ENCODE results near the gene UFC1. TPM values are rescaled to one million over a fixed set of nuclear protein-coding genes. Genes with fewer than 3 reads are reported as not detected.

UFC1 gene
- total RNA-seq, 1 donor from 2014 or later = 89.4 TPM

DNA sequence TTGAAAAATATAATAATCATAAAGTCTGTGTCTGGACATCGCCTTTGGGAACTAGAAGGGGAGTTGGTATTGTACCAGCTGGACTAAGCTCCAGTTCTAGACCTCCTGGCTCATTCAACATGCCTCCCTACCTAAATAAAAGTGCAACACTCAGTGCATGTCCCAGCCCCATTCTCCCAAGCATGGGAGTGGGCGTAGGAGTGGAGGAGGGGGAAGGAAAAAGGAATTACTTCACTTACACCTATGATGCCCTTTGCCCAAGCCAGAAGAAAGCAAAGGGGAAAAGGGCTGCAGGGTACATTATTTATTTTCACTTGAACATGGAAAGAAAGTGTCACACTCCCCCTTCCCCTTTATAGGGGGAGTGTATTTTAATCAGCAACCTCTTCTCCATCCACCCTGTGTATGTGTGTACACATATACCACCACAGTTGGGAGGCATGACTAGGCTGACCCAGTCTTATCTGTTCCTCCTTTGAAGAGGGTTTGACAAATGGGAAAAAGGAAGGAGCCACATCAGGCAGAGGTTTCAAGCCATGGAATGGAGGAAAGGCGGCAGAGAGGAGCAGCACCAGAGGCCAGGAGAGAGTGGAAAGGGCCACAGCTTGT is 32.6 kb upstream of the UFC1 start:
- TF ChIP-seq, protein P1, sequence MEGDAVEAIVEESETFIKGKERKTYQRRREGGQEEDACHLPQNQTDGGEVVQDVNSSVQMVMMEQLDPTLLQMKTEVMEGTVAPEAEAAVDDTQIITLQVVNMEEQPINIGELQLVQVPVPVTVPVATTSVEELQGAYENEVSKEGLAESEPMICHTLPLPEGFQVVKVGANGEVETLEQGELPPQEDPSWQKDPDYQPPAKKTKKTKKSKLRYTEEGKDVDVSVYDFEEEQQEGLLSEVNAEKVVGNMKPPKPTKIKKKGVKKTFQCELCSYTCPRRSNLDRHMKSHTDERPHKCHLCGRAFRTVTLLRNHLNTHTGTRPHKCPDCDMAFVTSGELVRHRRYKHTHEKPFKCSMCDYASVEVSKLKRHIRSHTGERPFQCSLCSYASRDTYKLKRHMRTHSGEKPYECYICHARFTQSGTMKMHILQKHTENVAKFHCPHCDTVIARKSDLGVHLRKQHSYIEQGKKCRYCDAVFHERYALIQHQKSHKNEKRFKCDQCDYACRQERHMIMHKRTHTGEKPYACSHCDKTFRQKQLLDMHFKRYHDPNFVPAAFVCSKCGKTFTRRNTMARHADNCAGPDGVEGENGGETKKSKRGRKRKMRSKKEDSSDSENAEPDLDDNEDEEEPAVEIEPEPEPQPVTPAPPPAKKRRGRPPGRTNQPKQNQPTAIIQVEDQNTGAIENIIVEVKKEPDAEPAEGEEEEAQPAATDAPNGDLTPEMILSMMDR (IDR thresholded peaks at IDR 0.05) = no peak
- Mint-ChIP-seq H3K4me3 (ENCODE audit: unreplicated experiment) (no peak overlapping the region), H3K4me1 (ENCODE audit: low read depth) (peaks cover 33% of the 10 kb centered on the region), H3K9me3 (ENCODE audit: low read depth) (no peaks in the 10 kb centered on the region), H3K36me3 (ENCODE audit: low read depth) (peaks cover 32% of the 10 kb centered on the region), H3K27ac (ENCODE audit: unreplicated experiment) (no peak overlapping the region), H3K27me3 (ENCODE audit: low read depth) (no peaks in the 10 kb centered on the region)
- no peak for DNase-seq (ENCODE audit: low spot score)

DNA sequence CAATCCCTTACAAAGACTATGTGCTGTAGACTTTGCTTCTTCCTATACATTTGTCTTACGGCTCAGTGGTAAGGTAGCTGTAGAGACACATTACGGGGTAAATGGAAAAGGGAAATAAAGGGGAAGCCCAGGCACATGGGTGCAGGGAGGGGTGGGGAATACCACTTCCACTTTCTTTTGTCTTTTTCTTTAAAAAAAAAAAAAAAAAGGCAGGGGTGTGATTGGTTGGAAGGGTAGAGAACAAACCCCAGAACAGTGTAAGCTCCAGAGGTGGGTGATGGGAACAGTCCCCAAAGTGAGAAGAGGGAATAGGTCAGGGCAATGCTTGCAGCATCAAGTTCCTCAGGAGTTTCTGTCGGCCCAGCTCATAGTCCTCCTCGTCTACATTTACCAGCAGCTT is 31.9 kb upstream of the UFC1 start:
- no peak overlapping the region for H3K27ac Mint-ChIP-seq (ENCODE audit: unreplicated experiment)
- H3K27me3 Mint-ChIP-seq (ENCODE audit: low read depth) = no peaks in the 10 kb centered on the region
- no peak for DNase-seq (ENCODE audit: low spot score)
- TF ChIP-seq, protein P1 (IDR thresholded peaks at IDR 0.05) = no peak
- H3K4me3 Mint-ChIP-seq (ENCODE audit: unreplicated experiment) = no peak overlapping the region
- H3K4me1 Mint-ChIP-seq (ENCODE audit: low read depth) = peaks cover 30% of the 10 kb centered on the region
- peaks cover 36% of the 10 kb centered on the region for H3K36me3 Mint-ChIP-seq (ENCODE audit: low read depth)
- no peaks in the 10 kb centered on the region for H3K9me3 Mint-ChIP-seq (ENCODE audit: low read depth)

- Mint-ChIP-seq H3K9me3 (ENCODE audit: low read depth) (no peaks in the 10 kb centered on the region), H3K4me1 (ENCODE audit: low read depth) (peaks cover 30% of the 10 kb centered on the region), H3K36me3 (ENCODE audit: low read depth) (peaks cover 43% of the 10 kb centered on the region), H3K4me3 (ENCODE audit: unreplicated experiment) (no peak overlapping the region), H3K27me3 (ENCODE audit: low read depth) (no peaks in the 10 kb centered on the region), H3K27ac (ENCODE audit: unreplicated experiment) (peak overlapping the region; percentile 65)
- no peak for DNase-seq (ENCODE audit: low spot score)
- TF ChIP-seq, protein P1 (IDR thresholded peaks at IDR 0.05) = no peak
Measured at GRCh38 chr1:161122967-161123366, 30.8 kb upstream of the UFC1 start.

DNA sequence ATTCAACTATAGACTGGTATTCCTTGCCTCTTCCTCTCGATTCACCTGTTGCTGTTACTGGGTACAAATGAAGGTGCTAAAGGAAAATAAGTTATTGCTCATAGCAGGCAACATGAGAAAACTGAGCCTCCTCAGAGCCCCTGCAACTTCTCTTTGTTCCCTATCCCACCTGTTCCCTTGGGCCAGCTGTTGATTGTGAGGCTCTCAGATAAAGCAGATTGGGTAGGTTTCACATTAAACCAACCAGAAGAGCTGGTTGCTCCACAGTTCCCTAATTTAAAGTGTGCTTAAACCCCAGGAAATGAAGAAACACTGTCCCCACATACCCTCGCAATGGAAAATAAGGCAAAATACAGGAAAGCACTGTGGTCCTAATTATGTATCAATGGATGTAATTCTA is 26.1 kb upstream of the UFC1 start:
- no peak for DNase-seq (ENCODE audit: low spot score)
- Mint-ChIP-seq H3K4me1 (ENCODE audit: low read depth) (peaks cover 36% of the 10 kb centered on the region), H3K27ac (ENCODE audit: unreplicated experiment) (no peak overlapping the region), H3K27me3 (ENCODE audit: low read depth) (no peaks in the 10 kb centered on the region), H3K36me3 (ENCODE audit: low read depth) (peaks cover 32% of the 10 kb centered on the region), H3K4me3 (ENCODE audit: unreplicated experiment) (no peak overlapping the region), H3K9me3 (ENCODE audit: low read depth) (no peaks in the 10 kb centered on the region)
- TF ChIP-seq, protein P1 (IDR thresholded peaks at IDR 0.05) = no peak

- TF ChIP-seq, protein P1 (IDR thresholded peaks at IDR 0.05) = no peak
- Mint-ChIP-seq H3K36me3 (ENCODE audit: low read depth) (peaks cover 22% of the 10 kb centered on the region), H3K27me3 (ENCODE audit: low read depth) (no peaks in the 10 kb centered on the region), H3K9me3 (ENCODE audit: low read depth) (no peaks in the 10 kb centered on the region), H3K4me3 (ENCODE audit: unreplicated experiment) (no peak overlapping the region), H3K4me1 (ENCODE audit: low read depth) (peaks cover 36% of the 10 kb centered on the region), H3K27ac (ENCODE audit: unreplicated experiment) (no peak overlapping the region)
- DNase-seq (ENCODE audit: low spot score) = no peak
Measured at GRCh38 chr1:161128591-161129420, 25.0 kb upstream of the UFC1 start.
